Mesendoderm (in vitro differentiated cells): Measurements from ENCODE around the gene GAK.

Experiments used
- DNase-seq: peaks from one replicate; pipeline ENCODE4 v3.0.0; 2013
- H2AK5ac ChIP-seq: 2 replicates; pipeline ENCODE4 v1.6.1; 2013; ENCODE audit warnings: low read length, inconsistent platforms
- H2BK120ac ChIP-seq: 2 replicates; pipeline ENCODE4 v1.6.1; 2013; ENCODE audit warnings: low read depth, mild to moderate bottlenecking, low read length, moderate library complexity, mixed read lengths
- H2BK15ac ChIP-seq: replicated peaks from 2 replicates; pipeline ENCODE4 v1.6.1; 2013; ENCODE audit warnings: low read depth, mild to moderate bottlenecking, moderate library complexity
- H2BK5ac ChIP-seq: 2 replicates; pipeline ENCODE4 v1.6.1; 2013; ENCODE audit warnings: low read length, inconsistent platforms
- H3K18ac ChIP-seq: 2 replicates; pipeline ENCODE4 v1.6.1; 2013; ENCODE audit warnings: mild to moderate bottlenecking, low read length, mixed read lengths
- H3K23ac ChIP-seq: one replicate; pipeline ENCODE4 v1.6.1; 2013; ENCODE audit warnings: low read length
- H3K27ac ChIP-seq: 2 replicates; pipeline ENCODE4 v1.5.1; 2013; ENCODE audit warnings: low read depth, mild to moderate bottlenecking, inconsistent platforms, low read length, moderate library complexity
- H3K27me3 ChIP-seq: 2 replicates; pipeline ENCODE4 v1.6.1; 2013; ENCODE audit warnings: low read length, control low read depth, mild to moderate bottlenecking, inconsistent platforms; ENCODE audit not compliant: insufficient read depth, poor library complexity
- H3K36me3 ChIP-seq: 2 replicates; pipeline ENCODE4 v1.6.1; 2013; ENCODE audit warnings: low read length, inconsistent platforms; ENCODE audit not compliant: control insufficient read depth, insufficient read depth
- H3K4ac ChIP-seq: one replicate; pipeline ENCODE4 v1.6.1; 2013; ENCODE audit warnings: low read depth, mild to moderate bottlenecking, low read length, moderate library complexity
- H3K4me1 ChIP-seq: 2 replicates; pipeline ENCODE4 v1.6.1; 2013; ENCODE audit warnings: low read depth, low read length, inconsistent platforms; ENCODE audit not compliant: control insufficient read depth
- H3K4me2 ChIP-seq: 2 replicates; pipeline ENCODE4 v1.6.1; 2013; ENCODE audit warnings: low read length
- H3K4me3 ChIP-seq: 2 replicates; pipeline ENCODE4 v1.5.1; 2013; ENCODE audit warnings: mild to moderate bottlenecking, low read length
- H3K56ac ChIP-seq: one replicate; pipeline ENCODE4 v1.6.1; 2013; ENCODE audit warnings: low read length
- H3K79me1 ChIP-seq: 2 replicates; pipeline ENCODE4 v1.6.1; 2013; ENCODE audit warnings: low read length, inconsistent platforms
- H3K79me2 ChIP-seq: 2 replicates; pipeline ENCODE4 v1.6.1; 2013; ENCODE audit warnings: mild to moderate bottlenecking, low read length; ENCODE audit not compliant: control insufficient read depth, insufficient read depth
- H3K9ac ChIP-seq: 2 replicates; pipeline ENCODE4 v1.6.1; 2013; ENCODE audit warnings: low read length, inconsistent platforms
- H4K5ac ChIP-seq: one replicate; pipeline ENCODE4 v1.6.1; 2013; ENCODE audit warnings: low read length
- H4K8ac ChIP-seq: one replicate; pipeline ENCODE4 v1.6.1; 2013; ENCODE audit warnings: low read depth, mild to moderate bottlenecking, control low read depth, low read length, moderate library complexity
- WGBS: extraction: QIAGEN DNeasy Blood & Tissue Kit; methylation state at CpG from one replicate; pipeline ENCODE4 v1.1.7; 2013; ENCODE audit warnings: low lambda C conversion rate, missing lambda C conversion rate; ENCODE audit not compliant: insufficient coverage; ENCODE audit errors: extremely low coverage; 5-methylcytosine and 5-hydroxymethylcytosine counted together

Gene GAK

DNA sequence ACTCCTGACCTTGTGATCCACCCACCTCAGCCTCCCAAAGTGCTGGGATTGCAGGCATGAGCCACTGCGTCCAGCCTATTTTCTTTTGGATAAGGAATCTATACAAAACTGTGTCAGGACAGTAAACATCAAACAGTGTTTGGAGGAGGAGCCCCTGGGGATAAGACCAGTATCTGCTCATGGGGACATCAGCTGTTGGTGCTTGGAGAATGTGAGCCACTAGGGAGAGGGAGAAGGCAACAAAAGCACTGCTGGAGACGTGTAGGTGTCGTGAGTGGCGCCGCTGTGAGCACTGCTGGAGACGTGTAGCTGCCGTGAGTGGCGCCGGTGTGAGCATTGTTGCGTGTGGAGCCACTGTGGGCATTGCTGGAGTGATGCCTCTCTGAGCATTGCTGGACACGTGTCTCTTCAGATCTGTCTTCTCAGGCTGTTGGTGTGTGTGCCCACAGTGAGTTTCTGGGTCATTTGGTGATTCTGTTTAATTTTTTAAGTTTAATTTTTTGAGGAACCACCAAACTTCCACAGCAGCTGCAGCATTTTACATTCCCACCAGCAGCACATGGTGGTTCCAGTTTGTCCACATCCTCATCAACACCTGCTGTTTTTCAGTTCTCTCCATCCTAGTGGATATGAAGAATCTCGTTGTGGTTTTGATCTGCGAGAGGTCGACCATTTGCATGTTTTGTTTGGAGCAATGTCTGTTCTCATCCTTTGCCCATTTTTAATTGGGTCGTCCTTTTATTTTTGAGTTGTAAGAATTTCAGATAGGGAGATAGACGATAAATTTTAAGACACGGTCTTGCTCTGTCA lies 22.3 kb upstream of the GAK start:
- no peak overlapping the region for H3K56ac ChIP-seq
- no peak overlapping the region for H3K4me3 ChIP-seq
- H2BK15ac ChIP-seq, result no peak overlapping the region
- no peak overlapping the region for H3K4ac ChIP-seq
- no peak overlapping the region for H2AK5ac ChIP-seq
- no peak overlapping the region for H3K4me2 ChIP-seq
- DNase-seq, result no peak
- H3K4me1 ChIP-seq, result no peaks in the 10 kb centered on the region
- H3K79me2 ChIP-seq, result no peaks in the 10 kb centered on the region
- no peaks in the 10 kb centered on the region for H3K79me1 ChIP-seq
- no peak overlapping the region for H2BK120ac ChIP-seq
- H3K18ac ChIP-seq, result no peak overlapping the region
- no peak overlapping the region for H4K8ac ChIP-seq
- no peak overlapping the region for H3K27ac ChIP-seq
- H3K27me3 ChIP-seq, result no peaks in the 10 kb centered on the region
- no peak overlapping the region for H3K23ac ChIP-seq
- no peak overlapping the region for H4K5ac ChIP-seq
- no peaks in the 10 kb centered on the region for H3K36me3 ChIP-seq
- H2BK5ac ChIP-seq, result no peak overlapping the region
- no peak overlapping the region for H3K9ac ChIP-seq
- no CpG with 5 or more reads among the region's 17 CpGs for WGBS

DNA sequence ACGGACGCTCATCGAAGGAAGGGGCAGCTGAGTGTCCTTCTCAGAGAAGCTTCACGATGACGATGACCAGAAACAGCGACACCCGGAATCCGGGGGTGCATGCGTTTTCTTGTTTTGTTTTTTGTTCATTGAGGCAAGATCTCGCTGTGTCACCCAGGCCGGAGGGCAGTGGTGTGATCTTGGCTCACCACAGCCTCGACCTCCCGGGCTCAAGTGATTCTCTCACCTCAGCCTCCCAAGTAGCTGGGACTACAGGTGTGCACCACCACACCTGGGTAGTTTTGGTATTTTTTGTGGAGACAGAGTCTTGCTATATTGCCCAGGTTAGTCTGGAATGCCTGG lies 21.4 kb upstream of the GAK start:
- Histone ChIP-seq H3K4ac (no peak overlapping the region), H3K27me3 (no peaks in the 10 kb centered on the region), H2BK120ac (no peak overlapping the region), H3K23ac (no peak overlapping the region), H2BK5ac (no peak overlapping the region), H2AK5ac (no peak overlapping the region), H3K4me1 (no peaks in the 10 kb centered on the region), H3K27ac (no peak overlapping the region), H4K8ac (no peak overlapping the region), H3K9ac (no peak overlapping the region), H3K36me3 (no peaks in the 10 kb centered on the region), H3K79me1 (no peaks in the 10 kb centered on the region), H3K4me3 (no peak overlapping the region), H2BK15ac (no peak overlapping the region), H4K5ac (no peak overlapping the region), H3K18ac (no peak overlapping the region), H3K79me2 (no peaks in the 10 kb centered on the region), H3K4me2 (no peak overlapping the region), H3K56ac (no peak overlapping the region)
- no peak for DNase-seq
- no CpG with 5 or more reads among the region's 13 CpGs for WGBS

DNA sequence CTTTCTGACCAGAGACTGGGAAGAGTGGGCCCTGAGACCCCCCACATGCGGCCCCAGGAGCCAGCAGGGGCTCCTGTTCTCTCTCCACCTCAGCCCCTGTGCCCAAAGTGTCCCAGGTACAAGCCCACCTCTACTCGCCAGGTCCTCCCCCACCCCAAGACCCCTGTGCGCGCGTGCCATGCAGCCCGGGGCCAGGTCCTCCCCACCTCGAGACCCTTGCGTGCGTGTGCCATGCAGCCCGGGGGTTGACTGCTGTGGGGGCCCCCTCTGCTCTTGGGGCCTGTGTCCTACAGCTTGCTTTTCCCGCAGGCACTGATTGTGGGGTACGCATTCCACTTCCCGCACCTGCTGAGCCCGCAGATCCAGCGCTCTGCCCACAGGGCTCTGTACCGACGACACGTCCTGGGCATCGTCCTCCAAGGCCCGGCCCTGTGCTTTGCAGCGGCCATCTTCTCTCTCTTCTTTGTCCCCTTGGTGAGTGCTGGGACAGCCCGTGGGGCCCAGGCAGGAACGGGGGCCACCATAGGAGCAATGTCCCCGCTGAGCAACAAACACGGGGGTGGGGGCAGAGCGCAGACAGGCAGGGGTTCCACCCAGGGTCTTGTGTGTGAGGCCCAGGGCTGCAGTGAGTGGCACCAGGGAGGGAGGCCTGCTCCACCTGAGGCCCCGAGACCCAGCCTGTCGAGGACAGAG lies 20.9 kb upstream of the GAK start:
- Histone ChIP-seq H4K8ac (no peak overlapping the region), H3K36me3 (no peaks in the 10 kb centered on the region), H3K56ac (no peak overlapping the region), H3K4me3 (no peak overlapping the region), H3K18ac (no peak overlapping the region), H3K9ac (no peak overlapping the region), H3K79me1 (no peaks in the 10 kb centered on the region), H2BK15ac (no peak overlapping the region), H3K27ac (no peak overlapping the region), H2BK5ac (no peak overlapping the region), H4K5ac (no peak overlapping the region), H3K79me2 (no peaks in the 10 kb centered on the region), H3K4me2 (no peak overlapping the region), H3K4me1 (no peaks in the 10 kb centered on the region), H3K23ac (no peak overlapping the region), H2AK5ac (no peak overlapping the region), H2BK120ac (no peak overlapping the region), H3K27me3 (no peaks in the 10 kb centered on the region), H3K4ac (no peak overlapping the region)
- WGBS, result no CpG with 5 or more reads among the region's 28 CpGs
- DNase-seq, result no peak

DNA sequence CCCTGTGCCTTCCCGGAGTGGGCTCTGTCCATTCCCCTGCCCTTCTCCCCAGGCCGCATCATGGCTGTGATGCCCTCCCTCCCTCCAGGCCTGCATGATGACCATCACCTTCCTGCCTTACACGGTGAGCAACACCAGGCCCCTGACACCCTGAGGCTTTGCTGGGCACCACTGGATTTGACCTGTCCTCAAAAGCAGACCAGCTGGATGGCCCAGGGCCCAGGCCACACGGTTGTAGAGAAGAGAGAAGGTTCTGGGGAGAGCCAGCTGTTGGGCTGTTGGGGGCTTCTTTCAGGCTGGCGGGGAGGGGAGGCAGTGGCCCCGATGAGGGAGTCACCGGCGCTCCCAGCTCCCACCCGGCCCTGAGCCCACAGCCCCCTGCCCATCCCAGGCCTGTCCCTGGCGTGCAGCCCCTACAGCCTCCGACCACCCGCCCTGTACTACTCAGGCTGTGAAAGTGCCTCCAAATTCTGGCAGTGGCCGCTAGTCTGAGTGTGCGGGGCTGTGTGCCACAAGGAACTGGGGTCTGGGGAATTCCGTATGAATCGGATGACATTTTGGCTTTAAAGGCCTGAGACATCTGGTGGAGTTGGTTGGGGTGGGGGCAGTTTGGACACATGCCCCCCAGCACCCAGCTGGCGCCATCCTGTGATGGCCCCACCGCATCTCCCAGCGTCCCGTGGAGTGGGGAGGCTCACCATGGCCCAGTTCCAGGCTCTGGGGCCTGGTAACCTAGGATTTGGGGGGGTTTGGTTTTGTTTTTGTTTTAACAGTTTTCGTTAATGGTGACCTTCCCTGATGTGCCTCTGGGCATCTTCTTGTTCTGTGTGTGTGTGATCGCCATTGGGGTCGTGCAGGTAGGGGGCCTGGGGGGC lies 19.7 kb upstream of the GAK start:
- Histone ChIP-seq H2BK5ac (no peak overlapping the region), H3K56ac (no peak overlapping the region), H3K23ac (no peak overlapping the region), H3K4ac (no peak overlapping the region), H4K5ac (no peak overlapping the region), H3K4me1 (no peaks in the 10 kb centered on the region), H3K4me2 (no peak overlapping the region), H3K27me3 (no peaks in the 10 kb centered on the region), H3K27ac (no peak overlapping the region), H2AK5ac (no peak overlapping the region), H3K79me2 (no peaks in the 10 kb centered on the region), H3K4me3 (no peak overlapping the region), H3K36me3 (no peaks in the 10 kb centered on the region), H3K18ac (no peak overlapping the region), H4K8ac (no peak overlapping the region), H2BK120ac (no peak overlapping the region), H3K79me1 (no peaks in the 10 kb centered on the region), H2BK15ac (no peak overlapping the region), H3K9ac (no peak overlapping the region)
- WGBS, result no CpG with 5 or more reads among the region's 23 CpGs
- DNase-seq, result no peak

DNA sequence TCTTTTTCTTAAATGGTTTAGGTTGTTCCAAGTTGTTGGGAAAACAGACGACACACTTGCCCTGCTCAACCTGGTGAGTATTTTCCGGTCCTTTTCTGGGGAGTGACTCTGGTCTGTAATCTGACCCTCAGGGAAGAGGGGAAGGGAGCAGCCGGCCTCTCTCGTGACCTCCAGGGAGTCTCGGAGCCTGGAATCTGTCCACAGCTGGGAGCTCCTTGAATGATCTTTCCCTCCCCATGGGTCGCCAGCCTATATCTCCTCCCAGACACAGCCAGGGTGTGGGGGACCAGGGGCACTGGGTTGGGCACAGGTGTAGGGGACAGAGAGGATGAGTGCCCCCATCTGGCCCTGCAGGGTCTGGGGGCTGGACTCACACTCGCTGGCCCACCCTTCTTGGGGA lies 19.1 kb upstream of the GAK start:
- Histone ChIP-seq H3K4me1 (no peaks in the 10 kb centered on the region), H3K4me2 (no peak overlapping the region), H3K79me2 (no peaks in the 10 kb centered on the region), H3K18ac (no peak overlapping the region), H3K4me3 (no peak overlapping the region), H3K36me3 (no peaks in the 10 kb centered on the region), H3K9ac (no peak overlapping the region), H2BK120ac (no peak overlapping the region), H2BK5ac (no peak overlapping the region), H3K27me3 (peaks cover 2% of the 10 kb centered on the region), H3K4ac (no peak overlapping the region), H3K56ac (no peak overlapping the region), H4K5ac (no peak overlapping the region), H3K27ac (no peak overlapping the region), H4K8ac (no peak overlapping the region), H3K79me1 (no peaks in the 10 kb centered on the region), H2BK15ac (no peak overlapping the region), H3K23ac (no peak overlapping the region), H2AK5ac (no peak overlapping the region)
- no CpG with 5 or more reads among the region's 7 CpGs for WGBS
- no peak for DNase-seq
